Fibroblast of pulmonary artery (primary cell): Measurements from ENCODE around the gene NOS1AP.

ENCODE experiments used
- DNase-seq: peaks from one replicate; pipeline ENCODE4 v3.0.0-alpha.2; 2010; ENCODE audit warnings: low read depth
- H3K4me3 ChIP-seq: replicated peaks from 2 replicates; pipeline ENCODE4 v1.5.1; 2011; ENCODE audit warnings: low read depth, mild to moderate bottlenecking, control low read depth, low read length, moderate library complexity
- CTCF ChIP-seq: IDR thresholded peaks from 2 replicates; pipeline ENCODE4 v1.5.1; 2011; ENCODE audit warnings: mild to moderate bottlenecking, control low read depth, low read length, inconsistent platforms; ENCODE audit errors: missing control alignments

The NOS1AP gene

DNA sequence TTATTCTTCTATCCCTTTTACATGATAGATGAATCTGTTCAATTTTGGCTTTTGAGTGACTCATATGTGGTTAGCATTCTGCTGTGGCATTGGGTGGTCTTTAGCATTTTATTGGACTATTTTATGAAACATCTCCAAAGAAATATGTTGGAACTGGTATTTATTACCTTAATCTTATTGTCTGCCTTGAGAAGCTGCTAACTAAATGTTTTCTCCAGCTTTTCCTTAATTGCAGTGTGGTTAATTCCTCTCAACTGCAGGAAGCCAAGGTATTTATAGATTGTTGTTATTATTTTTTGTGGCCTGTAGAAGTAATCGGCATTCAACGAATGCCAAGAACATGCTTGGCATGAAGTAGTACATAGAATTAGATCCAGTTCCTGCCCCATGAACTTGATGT, 64.1 kb downstream of the NOS1AP start:
- no peak overlapping the region for H3K4me3 ChIP-seq
- no peak for DNase-seq
- TF ChIP-seq CTCF: no peak

GRCh38 chr1:162134646-162135045, 65.2 kb downstream of the NOS1AP start:
- H3K4me3 ChIP-seq: no peak overlapping the region
- no peak for DNase-seq
- no peak for TF ChIP-seq CTCF

DNA sequence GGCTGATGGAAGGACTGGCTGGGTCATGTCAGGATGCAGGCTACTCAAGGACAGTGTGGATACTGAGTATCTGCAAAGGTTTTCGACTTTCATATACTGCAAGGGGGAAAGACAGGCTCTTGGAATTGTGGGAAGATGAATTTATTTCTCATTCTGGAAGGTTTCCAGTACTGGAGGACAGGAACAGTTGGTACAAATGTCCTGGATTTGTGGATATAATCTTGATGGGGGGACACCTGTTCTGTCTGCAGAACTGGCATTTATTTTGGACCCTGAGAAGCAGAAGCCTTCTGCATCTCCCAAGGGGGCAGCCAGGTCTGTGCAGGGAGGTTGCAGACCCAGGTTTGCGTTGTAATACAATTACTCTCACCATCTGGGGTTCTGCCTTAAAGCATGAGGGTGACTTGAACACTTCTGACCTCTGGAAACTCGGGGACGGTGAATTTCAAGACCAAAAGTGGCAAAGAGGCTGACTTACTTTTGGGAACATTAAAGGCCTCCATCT, 65.8 kb downstream of the NOS1AP start:
- H3K4me3 ChIP-seq: no peak overlapping the region
- TF ChIP-seq CTCF: no peak

GRCh38 chr1:162136760-162137159, 67.3 kb downstream of the NOS1AP start:
- peak; percentile 73 for DNase-seq
- no peak for TF ChIP-seq CTCF
- H3K4me3 ChIP-seq: no peak overlapping the region

More for the DNA sequence above, 65.8 kb downstream of the NOS1AP start:
- no peak for DNase-seq

DNA sequence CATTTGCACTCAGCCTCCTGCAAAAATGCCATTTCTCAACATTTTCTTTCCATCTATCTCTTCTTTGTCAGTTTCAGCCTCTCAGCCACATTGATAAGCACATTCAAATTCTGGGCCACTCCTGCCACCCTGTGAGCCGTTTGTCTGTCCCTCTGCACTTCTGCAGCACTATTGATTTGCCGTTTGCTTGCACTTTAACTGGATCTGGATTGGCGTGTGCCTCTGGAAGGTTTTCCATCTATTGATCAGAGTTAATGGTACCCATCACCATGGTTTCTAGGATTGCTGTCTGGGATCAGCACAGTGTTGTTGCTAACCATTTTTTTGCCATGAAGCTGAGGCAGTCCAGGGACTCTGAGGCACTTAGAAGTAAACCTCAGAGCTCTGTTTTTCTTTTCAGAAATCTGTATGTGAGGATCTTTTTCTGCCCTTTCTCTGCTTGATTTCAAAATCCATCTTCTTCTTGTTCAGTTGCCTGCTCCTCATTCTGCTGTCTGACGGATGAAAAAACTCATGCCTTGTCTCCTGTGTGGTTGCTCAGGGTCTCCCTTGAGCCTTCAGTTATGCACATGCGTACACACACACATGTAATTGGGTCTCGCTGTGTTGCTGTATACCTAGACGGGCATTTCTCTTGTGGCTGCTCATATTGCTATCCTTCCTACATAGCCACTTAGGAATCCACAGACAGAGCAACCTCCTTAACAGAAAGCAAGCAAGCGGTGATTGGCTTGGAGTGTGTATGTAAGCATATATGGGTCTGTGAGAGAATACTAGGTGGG, 67.9 kb downstream of the NOS1AP start:
- no peak for TF ChIP-seq CTCF
- H3K4me3 ChIP-seq: no peak overlapping the region
- DNase-seq: no peak

DNA sequence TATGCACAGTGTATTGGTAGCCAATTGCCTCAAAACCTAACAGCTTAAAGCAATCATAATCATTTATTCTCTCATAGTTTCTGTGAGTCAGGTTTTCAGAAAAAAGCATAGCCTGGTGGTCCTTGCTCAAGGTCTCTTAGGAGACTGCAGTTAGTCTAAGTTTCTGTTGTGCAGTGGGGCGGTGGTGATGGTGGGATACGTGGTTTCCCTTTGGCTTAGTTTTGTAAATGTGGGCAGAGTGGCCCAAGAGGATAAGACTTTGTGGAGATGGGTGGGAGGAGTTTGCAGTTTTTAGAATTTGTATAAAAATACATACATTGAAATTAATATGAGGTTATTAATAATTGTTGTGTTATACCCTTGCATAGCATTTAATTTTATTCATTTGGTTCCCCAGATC, 68.6 kb downstream of the NOS1AP start:
- DNase-seq: no peak
- no peak overlapping the region for H3K4me3 ChIP-seq
- TF ChIP-seq CTCF: no peak
